PC-9 (cell line): ENCODE measurements around the gene FAT1.

Source experiments
- CTCF ChIP-seq: fragments of 200-600 bp; sonication (generic); conservative IDR thresholded peaks from 2 replicates; pipeline ENCODE4 v1.6.1; 2017; ENCODE audit warnings: mixed run types, antibody characterized with exemption, mild to moderate bottlenecking, moderate library complexity
- EZH2 ChIP-seq: fragments of 200-600 bp; sonication (generic); IDR thresholded peaks from 2 replicates; pipeline ENCODE4 v1.8.0; 2017; ENCODE audit warnings: antibody characterized with exemption, low read depth

- TF ChIP-seq CTCF (no peak), EZH2 (no peak)
Measured at GRCh38 chr4:186676531-186677161, 47.0 kb downstream of the FAT1 start.
